Mucosa of descending colon (tissue), 3 donors: ENCODE data around the gene INPP5F. TPM values are rescaled to one million over a fixed set of nuclear protein-coding genes. Genes with fewer than 3 reads are reported as not detected.

Experiments
- ATAC-seq: fragments of 200-7000 bp; cut with Tn5 transposase; one replicate; pipeline ENCODE4 v1.9.1; 2020; ENCODE audit warnings: mild to moderate bottlenecking, moderate library complexity
- DNase-seq, 3 donors: peaks; one replicate each; pipeline ENCODE4 v3.0.0-alpha.2; 2020
- H3K36me3 ChIP-seq: fragments of 200-600 bp; one replicate; pipeline ENCODE4 v1.8.0; 2021; ENCODE audit warnings: low read depth, mild to moderate bottlenecking
- H3K4me1 ChIP-seq: fragments of 200-600 bp; one replicate; pipeline ENCODE4 v1.8.0; 2021; ENCODE audit warnings: low read depth, mild to moderate bottlenecking
- H3K4me3 ChIP-seq: fragments of 200-600 bp; one replicate; pipeline ENCODE4 v1.8.0; 2021; ENCODE audit warnings: mild to moderate bottlenecking
- H3K9me3 ChIP-seq: fragments of 200-600 bp; one replicate; pipeline ENCODE4 v1.8.0; 2021; ENCODE audit warnings: mild to moderate bottlenecking
- intact Hi-C, 2 donors: fragments of 100-400 bp; cut with DNase I in 1 of 2; cut with micrococcal nuclease in 1 of 2; formaldehyde crosslinking; loops; one replicate each; pipeline versions ENCODE4 v1.11.0 to v1.11.1; 2022; cut with DNase I, micrococcal nuclease
- total RNA-seq, 3 donors: library from RNA; stranded (reverse); fragmentation: NEBNext Ultra II Directional in 2 of 3; extraction: Animal tissue kit (Norgen Biotek cat#: 25700) in 2 of 3; gene quantifications; one replicate each; pipeline versions ENCODE4 v1.2.1 to v1.2.4, GENCODE V29; 2021 to 2023
- TF ChIP-seq, protein P1 (sequence below): fragments of 200-600 bp; IDR thresholded peaks from one replicate; pipeline ENCODE4 v1.8.0; 2022; ENCODE audit warnings: antibody characterized with exemption, mild to moderate bottlenecking
- donor health status: DM: no; HTN: no; CAD: no; lungs with moderate emphysema.
- donor health status: DM: no; HTN: no; CAD: no.
- donor health status: DM: no; HTN: yes; CAD: no.

Gene INPP5F
- total RNA-seq, 3 donors from 2014 or later = 12.5 to 19.9 (median 13.2) TPM

DNA sequence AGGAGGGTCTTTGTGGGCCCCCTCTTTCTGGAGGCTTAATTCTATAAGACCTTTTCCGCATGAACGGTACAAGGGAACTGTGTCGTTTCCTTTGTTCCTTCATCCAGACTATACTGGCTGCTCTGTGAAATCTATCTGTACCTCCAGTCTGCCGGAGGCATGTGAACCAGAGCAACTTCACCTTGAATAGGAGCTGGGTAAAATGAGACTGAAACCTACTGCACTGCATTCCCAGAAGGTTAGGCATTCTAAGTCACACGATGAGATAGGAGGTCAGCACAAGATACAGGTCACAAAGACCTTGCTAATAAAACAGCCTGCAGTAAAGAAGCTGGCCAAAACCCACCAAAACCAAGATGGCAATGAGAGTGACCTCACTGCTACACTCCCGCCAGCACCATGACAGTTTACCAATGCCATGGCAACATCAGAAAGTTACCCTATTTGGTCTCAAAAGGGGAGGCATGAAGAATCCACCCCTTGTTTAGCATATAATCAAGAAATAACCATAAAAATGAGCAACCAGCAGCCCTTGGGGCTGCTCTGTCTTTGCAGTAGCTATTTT lies 36.8 kb upstream of the INPP5F start:
- H3K4me3 ChIP-seq = no peak overlapping the region
- TF ChIP-seq, protein P1, sequence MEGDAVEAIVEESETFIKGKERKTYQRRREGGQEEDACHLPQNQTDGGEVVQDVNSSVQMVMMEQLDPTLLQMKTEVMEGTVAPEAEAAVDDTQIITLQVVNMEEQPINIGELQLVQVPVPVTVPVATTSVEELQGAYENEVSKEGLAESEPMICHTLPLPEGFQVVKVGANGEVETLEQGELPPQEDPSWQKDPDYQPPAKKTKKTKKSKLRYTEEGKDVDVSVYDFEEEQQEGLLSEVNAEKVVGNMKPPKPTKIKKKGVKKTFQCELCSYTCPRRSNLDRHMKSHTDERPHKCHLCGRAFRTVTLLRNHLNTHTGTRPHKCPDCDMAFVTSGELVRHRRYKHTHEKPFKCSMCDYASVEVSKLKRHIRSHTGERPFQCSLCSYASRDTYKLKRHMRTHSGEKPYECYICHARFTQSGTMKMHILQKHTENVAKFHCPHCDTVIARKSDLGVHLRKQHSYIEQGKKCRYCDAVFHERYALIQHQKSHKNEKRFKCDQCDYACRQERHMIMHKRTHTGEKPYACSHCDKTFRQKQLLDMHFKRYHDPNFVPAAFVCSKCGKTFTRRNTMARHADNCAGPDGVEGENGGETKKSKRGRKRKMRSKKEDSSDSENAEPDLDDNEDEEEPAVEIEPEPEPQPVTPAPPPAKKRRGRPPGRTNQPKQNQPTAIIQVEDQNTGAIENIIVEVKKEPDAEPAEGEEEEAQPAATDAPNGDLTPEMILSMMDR = no peak
- ATAC-seq (no peak), DNase-seq (no peak)
- no peaks in the 10 kb centered on the region for H3K9me3 ChIP-seq
- H3K4me1 ChIP-seq = no peaks in the 10 kb centered on the region
- intact Hi-C loops = loop anchor here in 1 of 2 donors (10.0 kb wide), 1 partner anchor 166 kb away; no protein-coding TSS in a partner anchor
- no peaks in the 10 kb centered on the region for H3K36me3 ChIP-seq

DNA sequence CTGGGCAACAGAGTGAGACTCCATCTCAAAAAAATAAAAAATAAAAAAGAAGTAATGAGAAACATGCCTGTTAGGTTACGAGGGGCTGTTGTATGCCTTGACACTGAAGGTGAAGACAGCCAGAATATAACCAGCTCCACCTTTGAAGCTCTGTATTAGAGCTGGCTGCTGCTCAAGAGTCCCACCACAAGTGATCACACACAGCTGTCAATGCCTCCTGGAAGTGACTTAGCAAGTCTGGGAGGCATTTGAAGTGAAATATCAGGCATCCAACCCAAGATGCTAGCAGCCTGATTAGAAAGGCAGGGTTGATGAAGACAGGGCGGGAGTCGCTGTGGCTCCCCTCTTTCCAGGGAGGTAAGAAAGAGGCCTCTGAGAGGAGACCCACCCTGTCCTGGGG lies 34.1 kb upstream of the INPP5F start:
- ATAC-seq (no peak), DNase-seq (no peak)
- Histone ChIP-seq H3K9me3 (no peaks in the 10 kb centered on the region), H3K36me3 (no peaks in the 10 kb centered on the region), H3K4me3 (no peak overlapping the region), H3K4me1 (no peaks in the 10 kb centered on the region)
- intact Hi-C loops = no loop called here
- TF ChIP-seq, protein P1 = no peak

DNA sequence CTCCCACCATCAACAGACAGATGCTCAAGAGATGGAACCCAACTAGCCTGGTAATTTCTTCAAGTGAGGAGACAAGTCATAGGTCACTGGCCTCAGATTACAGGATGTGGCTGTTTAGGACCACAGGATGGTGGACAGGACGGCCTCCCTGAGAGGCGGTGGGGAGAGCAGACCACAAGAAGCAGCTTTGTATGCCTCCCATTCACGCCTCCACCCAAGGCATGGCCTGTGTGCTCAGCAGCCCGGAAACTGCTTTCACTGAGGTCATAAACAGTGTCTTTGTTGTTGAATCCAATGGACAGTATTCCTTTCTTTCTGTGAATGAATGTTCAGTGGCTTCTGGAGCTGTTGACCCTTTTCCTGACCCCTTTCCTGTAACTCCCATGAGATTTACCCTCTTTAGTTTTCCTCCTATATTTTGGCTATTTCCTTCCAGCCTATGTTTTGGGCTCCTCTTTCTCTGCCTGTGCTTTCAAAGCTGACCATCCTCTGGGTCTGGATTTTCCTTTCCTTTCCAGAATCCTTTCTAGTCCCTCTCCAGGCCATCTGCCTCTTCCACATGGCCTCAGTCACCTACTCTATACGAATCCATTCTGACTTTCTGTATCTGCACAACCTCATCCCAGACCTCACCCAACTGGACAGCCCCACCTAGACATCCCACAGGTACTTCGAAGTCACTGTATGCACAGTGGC lies 32.4 kb upstream of the INPP5F start:
- peak; percentile 41 for ATAC-seq
- no peaks in the 10 kb centered on the region for H3K9me3 ChIP-seq
- TF ChIP-seq, protein P1 = no peak
- intact Hi-C loops = no loop called here
- H3K36me3 ChIP-seq = no peaks in the 10 kb centered on the region
- H3K4me1 ChIP-seq = no peaks in the 10 kb centered on the region
- H3K4me3 ChIP-seq = no peak overlapping the region
- no peak for DNase-seq

DNA sequence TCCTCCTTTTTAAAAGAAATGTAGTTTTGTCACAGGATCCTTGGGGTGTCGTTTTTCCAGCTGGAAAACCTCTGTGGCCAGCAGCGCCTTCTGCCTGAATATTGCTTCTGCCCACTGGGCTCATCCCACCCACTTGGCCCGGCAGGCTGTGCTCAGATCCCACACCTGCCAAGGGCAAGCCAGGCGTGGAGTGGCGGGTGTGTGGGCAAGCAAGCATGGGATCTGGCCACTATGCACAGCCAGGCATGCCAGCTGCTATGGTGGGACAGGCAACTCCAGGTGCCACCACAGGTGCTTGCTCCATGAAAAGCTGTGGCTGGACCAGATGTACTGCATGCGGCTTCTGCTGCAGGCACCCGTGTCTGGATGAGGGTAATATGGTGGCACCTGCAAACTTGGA lies 31.2 kb upstream of the INPP5F start:
- no peak for DNase-seq

DNA sequence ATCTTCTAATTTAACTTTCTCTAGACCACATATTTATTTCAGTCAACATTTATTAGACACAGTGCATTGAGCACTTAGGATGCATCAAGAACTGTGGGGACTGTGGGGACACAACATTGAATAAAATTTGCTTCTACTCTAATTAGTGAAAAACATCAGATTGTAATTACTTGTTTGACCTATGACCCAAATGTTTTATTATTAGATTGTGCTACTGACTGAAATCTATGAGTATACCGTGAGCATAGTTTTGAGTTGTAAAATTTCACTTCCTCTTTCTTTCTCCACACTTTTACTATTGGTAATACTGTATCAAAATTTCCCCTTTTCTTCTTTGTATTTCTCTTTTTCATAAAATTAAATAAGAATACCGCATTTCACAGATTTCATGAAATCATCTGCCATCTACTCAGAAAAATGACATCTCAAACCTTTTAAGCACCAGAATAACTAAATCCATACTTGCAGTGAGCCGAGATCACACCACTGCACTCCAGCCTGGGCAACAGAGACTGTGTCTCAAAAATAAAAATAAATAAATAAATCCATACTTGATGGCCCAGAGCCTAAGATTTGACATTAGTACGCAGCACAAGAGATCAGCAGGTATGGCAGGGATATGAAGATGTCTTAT lies 25.4 kb upstream of the INPP5F start:
- DNase-seq (no peak), ATAC-seq (peak; percentile 55)
- Histone ChIP-seq H3K9me3 (no peaks in the 10 kb centered on the region), H3K4me1 (no peaks in the 10 kb centered on the region), H3K36me3 (no peaks in the 10 kb centered on the region), H3K4me3 (no peak overlapping the region)
- intact Hi-C loops = no loop called here
- TF ChIP-seq, protein P1 = no peak

More for the DNA sequence above, 31.2 kb upstream of the INPP5F start:
- Histone ChIP-seq H3K36me3 (no peaks in the 10 kb centered on the region), H3K4me3 (no peak overlapping the region), H3K9me3 (no peaks in the 10 kb centered on the region), H3K4me1 (no peaks in the 10 kb centered on the region)
- TF ChIP-seq, protein P1 = no peak
- ATAC-seq = no peak
- intact Hi-C loops = no loop called here
